ENCODE data around the gene CAMTA1.

GRCh38 chr1:7389201-7389905 lies 604.1 kb downstream of the CAMTA1 start:
- TF ChIP-seq CTCF (tag by site-specific recombination; IDR thresholded peaks at IDR 0.05) (no peak), ZNF280D (tag by site-specific recombination; IDR thresholded peaks at IDR 0.05) (no peak), ZNF23 (tag by site-specific recombination; IDR thresholded peaks at IDR 0.05; ENCODE audit: borderline replicate concordance) (no peak), ZNF311 (tag by site-specific recombination; IDR thresholded peaks at IDR 0.05; ENCODE audit: borderline replicate concordance) (no peak)
- TF ChIP-seq, protein P1, sequence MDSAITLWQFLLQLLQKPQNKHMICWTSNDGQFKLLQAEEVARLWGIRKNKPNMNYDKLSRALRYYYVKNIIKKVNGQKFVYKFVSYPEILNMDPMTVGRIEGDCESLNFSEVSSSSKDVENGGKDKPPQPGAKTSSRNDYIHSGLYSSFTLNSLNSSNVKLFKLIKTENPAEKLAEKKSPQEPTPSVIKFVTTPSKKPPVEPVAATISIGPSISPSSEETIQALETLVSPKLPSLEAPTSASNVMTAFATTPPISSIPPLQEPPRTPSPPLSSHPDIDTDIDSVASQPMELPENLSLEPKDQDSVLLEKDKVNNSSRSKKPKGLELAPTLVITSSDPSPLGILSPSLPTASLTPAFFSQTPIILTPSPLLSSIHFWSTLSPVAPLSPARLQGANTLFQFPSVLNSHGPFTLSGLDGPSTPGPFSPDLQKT (IDR thresholded peaks at IDR 0.05; ENCODE audit: borderline replicate concordance, low read depth, low read length): no peak

Measured in HEK293 (cell line).